Body of pancreas (tissue), 4 donors: Measurements from ENCODE around the gene PHF13. TPM values are rescaled to one million over a fixed set of nuclear protein-coding genes. Genes with fewer than 3 reads are reported as not detected.
A peak's percentile ranks its signal among the peaks of the same experiment; 100 is the strongest.

Experiments used
- ATAC-seq: fragments of 150-250 bp; one replicate; pipeline ENCODE4 v1.9.1; 2016
- DNase-seq, 4 donors: peaks; one replicate each; pipeline ENCODE4 v3.0.0-alpha.2; 2019
- H3K27ac ChIP-seq, 4 donors: fragments of 200-600 bp; sonication (generic); 1 replicate in 3 of 4; 2 replicates in 1 of 4; pipeline versions ENCODE4 v1.5.1 to v1.6.1; 2016 to 2019; ENCODE audit warnings: mild to moderate bottlenecking in 1 of 4, mixed read lengths in 1 of 4, moderate library complexity in 1 of 4
- H3K27me3 ChIP-seq, 2 donors: fragments of 200-600 bp; sonication (generic); one replicate each; pipeline ENCODE4 v1.6.0; 2016; ENCODE audit warnings: mild to moderate bottlenecking in 1 of 2
- H3K36me3 ChIP-seq, 2 donors: fragments of 200-600 bp; sonication (generic); replicated peaks in 1 of 2; 2 replicates each; pipeline ENCODE4 v1.5.1; 2016; ENCODE audit warnings: low read depth in 2 of 2; ENCODE audit not compliant: insufficient read depth in 1 of 2
- H3K4me1 ChIP-seq: fragments of 200-600 bp; sonication (generic); one replicate; pipeline ENCODE4 v1.6.0; 2016
- H3K4me3 ChIP-seq, 2 donors: fragments of 200-600 bp; sonication (generic); 1 replicate in 1 of 2; 2 replicates in 1 of 2; pipeline ENCODE4 v1.5.1; 2016 to 2019
- H3K9me3 ChIP-seq, 3 donors: fragments of 200-600 bp; sonication (generic); 1 replicate in 2 of 3; 2 replicates in 1 of 3; pipeline ENCODE4 v1.5.1; 2016
- POLR2A ChIP-seq, 3 donors: fragments of 450-650 bp; IDR thresholded peaks; one replicate each; pipeline ENCODE4 v1.6.1; 2016; ENCODE audit warnings: antibody characterized with exemption in 3 of 3, mild to moderate bottlenecking in 2 of 3
- WGBS, 2 donors: methylation state at CpG; one replicate each; pipeline ENCODE4 v1.1.5; 2017; 5-methylcytosine and 5-hydroxymethylcytosine counted together
- intact Hi-C: fragments of 100-400 bp; cut with DNase I; formaldehyde crosslinking; loops from one replicate; pipeline ENCODE4 v1.15.1; 2023
- total RNA-seq, 2 donors: library from RNA; depleted of rRNA; stranded (reverse); fragments of >200 nt; gene quantifications; one replicate each; pipeline ENCODE4 v1.1.0, GENCODE V29; 2016
- TF ChIP-seq, protein P1 (sequence below), 7 experiments: fragments of 450-650 bp in 4 of 7; fragments of 200-600 bp in 3 of 7; sonication (generic) in 3 of 7; IDR thresholded peaks; one replicate each; pipeline ENCODE4 v1.5.1; 2016 to 2019; ENCODE audit warnings: antibody characterized with exemption in 7 of 7

Gene PHF13
- total RNA-seq, 2 donors from 2014 or later: 6.2 to 9.6 TPM

DNA sequence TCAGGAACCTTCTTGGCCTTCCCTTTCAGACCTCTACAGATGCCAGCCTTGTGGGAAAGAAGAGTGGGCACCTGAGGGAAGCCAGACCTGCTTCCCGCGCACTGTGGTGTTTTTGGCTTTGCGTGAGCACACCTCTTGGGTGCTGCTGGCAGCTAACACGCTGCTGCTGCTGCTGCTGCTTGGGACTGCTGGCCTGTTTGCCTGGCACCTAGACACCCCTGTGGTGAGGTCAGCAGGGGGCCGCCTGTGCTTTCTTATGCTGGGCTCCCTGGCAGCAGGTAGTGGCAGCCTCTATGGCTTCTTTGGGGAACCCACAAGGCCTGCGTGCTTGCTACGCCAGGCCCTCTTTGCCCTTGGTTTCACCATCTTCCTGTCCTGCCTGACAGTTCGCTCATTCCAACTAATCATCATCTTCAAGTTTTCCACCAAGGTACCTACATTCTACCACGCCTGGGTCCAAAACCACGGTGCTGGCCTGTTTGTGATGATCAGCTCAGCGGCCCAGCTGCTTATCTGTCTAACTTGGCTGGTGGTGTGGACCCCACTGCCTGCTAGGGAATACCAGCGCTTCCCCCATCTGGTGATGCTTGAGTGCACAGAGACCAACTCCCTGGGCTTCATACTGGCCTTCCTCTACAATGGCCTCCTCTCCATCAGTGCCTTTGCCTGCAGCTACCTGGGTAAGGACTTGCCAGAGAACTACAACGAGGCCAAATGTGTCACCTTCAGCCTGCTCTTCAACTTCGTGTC, 34.7 kb upstream of the PHF13 start:
- TF ChIP-seq, protein P1, sequence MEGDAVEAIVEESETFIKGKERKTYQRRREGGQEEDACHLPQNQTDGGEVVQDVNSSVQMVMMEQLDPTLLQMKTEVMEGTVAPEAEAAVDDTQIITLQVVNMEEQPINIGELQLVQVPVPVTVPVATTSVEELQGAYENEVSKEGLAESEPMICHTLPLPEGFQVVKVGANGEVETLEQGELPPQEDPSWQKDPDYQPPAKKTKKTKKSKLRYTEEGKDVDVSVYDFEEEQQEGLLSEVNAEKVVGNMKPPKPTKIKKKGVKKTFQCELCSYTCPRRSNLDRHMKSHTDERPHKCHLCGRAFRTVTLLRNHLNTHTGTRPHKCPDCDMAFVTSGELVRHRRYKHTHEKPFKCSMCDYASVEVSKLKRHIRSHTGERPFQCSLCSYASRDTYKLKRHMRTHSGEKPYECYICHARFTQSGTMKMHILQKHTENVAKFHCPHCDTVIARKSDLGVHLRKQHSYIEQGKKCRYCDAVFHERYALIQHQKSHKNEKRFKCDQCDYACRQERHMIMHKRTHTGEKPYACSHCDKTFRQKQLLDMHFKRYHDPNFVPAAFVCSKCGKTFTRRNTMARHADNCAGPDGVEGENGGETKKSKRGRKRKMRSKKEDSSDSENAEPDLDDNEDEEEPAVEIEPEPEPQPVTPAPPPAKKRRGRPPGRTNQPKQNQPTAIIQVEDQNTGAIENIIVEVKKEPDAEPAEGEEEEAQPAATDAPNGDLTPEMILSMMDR (IDR thresholded peaks at IDR 0.05): no peak
- no peak for TF ChIP-seq POLR2A (IDR thresholded peaks at IDR 0.05)
- Histone ChIP-seq H3K36me3 (no peaks in the 10 kb centered on the region), H3K9me3 (no peaks in the 10 kb centered on the region), H3K27me3 (no peaks in the 10 kb centered on the region), H3K4me3 (no peak overlapping the region), H3K27ac (peak overlapping the region in 3 of 4 donors; percentile 88 to 97 (median 93)), H3K4me1 (peaks cover 38% of the 10 kb centered on the region)
- intact Hi-C loops: no loop called here
- WGBS, 2 donors: 86 to 92% methylated on average over 12 to 14 of the region's 14 CpGs
- ATAC-seq (no peak), DNase-seq (no peak)

DNA sequence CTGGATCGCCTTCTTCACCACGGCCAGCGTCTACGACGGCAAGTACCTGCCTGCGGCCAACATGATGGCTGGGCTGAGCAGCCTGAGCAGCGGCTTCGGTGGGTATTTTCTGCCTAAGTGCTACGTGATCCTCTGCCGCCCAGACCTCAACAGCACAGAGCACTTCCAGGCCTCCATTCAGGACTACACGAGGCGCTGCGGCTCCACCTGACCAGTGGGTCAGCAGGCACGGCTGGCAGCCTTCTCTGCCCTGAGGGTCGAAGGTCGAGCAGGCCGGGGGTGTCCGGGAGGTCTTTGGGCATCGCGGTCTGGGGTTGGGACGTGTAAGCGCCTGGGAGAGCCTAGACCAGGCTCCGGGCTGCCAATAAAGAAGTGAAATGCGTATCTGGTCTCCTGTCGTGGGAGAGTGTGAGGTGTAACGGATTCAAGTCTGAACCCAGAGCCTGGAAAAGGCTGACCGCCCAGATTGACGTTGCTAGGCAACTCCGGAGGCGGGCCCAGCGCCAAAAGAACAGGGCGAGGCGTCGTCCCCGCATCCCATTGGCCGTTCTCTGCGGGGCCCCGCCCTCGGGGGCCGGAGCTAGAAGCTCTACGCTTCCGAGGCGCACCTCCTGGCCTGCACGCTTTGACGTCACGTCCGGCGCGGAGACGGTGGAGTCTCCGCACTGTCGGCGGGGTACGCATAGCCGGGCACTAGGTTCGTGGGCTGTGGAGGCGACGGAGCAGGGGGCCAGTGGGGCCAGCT, 34.0 kb upstream of the PHF13 start, which contains the start of gene ZBTB48:
Gene ZBTB48, plus strand, starts transcription at position 621 of the 745 bp plus-strand sequence. CDS start 616 bp downstream, outside the sequence.
- DNase-seq: peak; percentile 99 to 100 (median 100)
- peak; percentile 97 for ATAC-seq
- Histone ChIP-seq H3K4me3 (peak within 1 kb of the TSS; percentile 63 to 96), H3K4me1 (peaks cover 38% of the 10 kb centered on the region), H3K27me3 (no peaks in the 10 kb centered on the region), H3K36me3 (no peaks in the 10 kb centered on the region), H3K9me3 (no peaks in the 10 kb centered on the region), H3K27ac (peak within 1 kb of the TSS; percentile 88 to 97 (median 94))
- TF ChIP-seq, protein P1 (IDR thresholded peaks at IDR 0.05): no peak
- peak; percentile 70 to 95 (median 90) for TF ChIP-seq POLR2A (IDR thresholded peaks at IDR 0.05)
- WGBS, 2 donors: 0 to 16% methylated on average over 10 to 43 of the region's 58 CpGs
- intact Hi-C loops: no loop called here

DNA sequence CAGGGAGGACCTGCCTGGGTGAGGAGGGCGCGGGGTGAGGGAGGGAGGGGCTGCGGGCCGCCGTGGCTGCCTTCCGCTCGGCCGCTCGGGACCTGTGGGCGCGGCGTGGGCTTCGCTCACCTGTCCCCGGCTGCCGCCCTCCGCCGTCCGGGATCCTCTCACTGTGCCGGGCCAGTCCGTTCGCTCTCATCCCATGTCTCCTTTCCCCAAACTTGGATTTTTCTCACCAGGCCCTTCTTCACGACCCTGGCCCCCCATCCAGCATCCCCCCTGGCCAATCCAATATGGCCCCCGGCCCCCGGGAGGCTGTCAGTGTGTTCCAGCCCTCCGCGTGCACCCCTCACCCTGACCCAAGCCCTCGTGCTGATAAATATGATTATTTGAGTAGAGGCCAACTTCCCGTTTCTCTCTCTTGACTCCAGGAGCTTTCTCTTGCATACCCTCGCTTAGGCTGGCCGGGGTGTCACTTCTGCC, 33.4 kb upstream of the PHF13 start:
- Histone ChIP-seq H3K4me1 (peaks cover 38% of the 10 kb centered on the region), H3K36me3 (no peaks in the 10 kb centered on the region), H3K4me3 (peak overlapping the region; percentile 63 to 96), H3K27ac (peak overlapping the region; percentile 88 to 97 (median 94)), H3K27me3 (no peaks in the 10 kb centered on the region), H3K9me3 (no peaks in the 10 kb centered on the region)
- ATAC-seq (peak; percentile 41), DNase-seq (no peak)
- no peak for TF ChIP-seq POLR2A (IDR thresholded peaks at IDR 0.05)
- TF ChIP-seq, protein P1 (IDR thresholded peaks at IDR 0.05): no peak
- intact Hi-C loops: no loop called here
- 0% methylated on average over 14 to 28 of the region's 30 CpGs for WGBS, 2 donors

DNA sequence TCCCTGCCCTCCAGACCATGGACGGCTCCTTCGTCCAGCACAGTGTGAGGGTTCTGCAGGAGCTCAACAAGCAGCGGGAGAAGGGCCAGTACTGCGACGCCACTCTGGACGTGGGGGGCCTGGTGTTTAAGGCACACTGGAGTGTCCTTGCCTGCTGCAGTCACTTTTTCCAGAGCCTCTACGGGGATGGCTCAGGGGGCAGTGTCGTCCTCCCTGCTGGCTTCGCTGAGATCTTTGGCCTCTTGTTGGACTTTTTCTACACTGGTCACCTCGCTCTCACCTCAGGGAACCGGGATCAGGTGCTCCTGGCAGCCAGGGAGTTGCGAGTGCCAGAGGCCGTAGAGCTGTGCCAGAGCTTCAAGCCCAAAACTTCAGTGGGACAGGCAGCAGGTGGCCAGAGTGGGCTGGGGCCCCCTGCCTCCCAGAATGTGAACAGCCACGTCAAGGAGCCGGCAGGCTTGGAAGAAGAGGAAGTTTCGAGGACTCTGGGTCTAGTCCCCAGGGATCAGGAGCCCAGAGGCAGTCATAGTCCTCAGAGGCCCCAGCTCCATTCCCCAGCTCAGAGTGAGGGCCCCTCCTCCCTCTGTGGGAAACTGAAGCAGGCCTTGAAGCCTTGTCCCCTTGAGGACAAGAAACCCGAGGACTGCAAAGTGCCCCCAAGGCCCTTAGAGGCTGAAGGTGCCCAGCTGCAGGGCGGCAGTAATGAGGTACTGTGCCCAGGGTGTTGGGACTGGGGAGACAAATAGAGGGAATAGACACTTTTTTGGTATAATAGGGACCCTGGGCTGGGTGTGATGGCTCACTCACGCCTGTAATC, 32.7 kb upstream of the PHF13 start:
- no peaks in the 10 kb centered on the region for H3K36me3 ChIP-seq
- H3K27me3 ChIP-seq: no peaks in the 10 kb centered on the region
- no peaks in the 10 kb centered on the region for H3K9me3 ChIP-seq
- intact Hi-C loops: no loop called here
- H3K4me3 ChIP-seq: peak overlapping the region; percentile 63 to 96
- peaks cover 38% of the 10 kb centered on the region for H3K4me1 ChIP-seq
- DNase-seq: peak; percentile 55 to 75 (median 68)
- ATAC-seq: peak; percentile 14
- TF ChIP-seq, protein P1 (IDR thresholded peaks at IDR 0.05): peak in 3 of 7 experiments; percentile 16 to 48 (median 32)
- no peak for TF ChIP-seq POLR2A (IDR thresholded peaks at IDR 0.05)
- peak overlapping the region; percentile 88 to 97 (median 94) for H3K27ac ChIP-seq
- WGBS, 2 donors: 11 to 13% methylated on average over 12 to 19 of the region's 19 CpGs
